CD4-positive, alpha-beta T cell treated with Interleukin-21 for 1 hour (primary cell): Measurements from ENCODE around the gene SETD3.

Source experiments
- DNase-seq: peaks from one replicate; pipeline ENCODE4 v3.0.0-alpha.2; 2020

Gene SETD3

DNA sequence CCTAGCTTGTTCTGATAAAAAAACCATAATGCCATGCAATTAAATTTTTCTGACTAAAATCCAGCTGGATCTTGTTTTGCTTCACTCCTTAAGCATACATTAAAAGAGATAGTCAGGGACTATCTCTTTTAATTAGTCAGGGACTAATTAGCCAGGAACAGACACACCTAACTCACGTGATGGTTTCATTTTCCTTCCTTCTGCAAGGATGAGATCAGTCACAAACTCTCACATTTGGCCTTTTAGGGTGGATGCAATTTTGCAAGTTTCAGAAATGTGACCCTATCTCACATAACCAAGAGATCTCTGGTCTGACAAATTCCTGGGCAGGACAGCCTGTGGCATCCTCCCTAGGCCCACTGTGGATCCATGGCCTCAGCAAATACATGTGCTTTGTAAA, 62.4 kb downstream of the SETD3 start:
- DNase-seq, result no peak

DNA sequence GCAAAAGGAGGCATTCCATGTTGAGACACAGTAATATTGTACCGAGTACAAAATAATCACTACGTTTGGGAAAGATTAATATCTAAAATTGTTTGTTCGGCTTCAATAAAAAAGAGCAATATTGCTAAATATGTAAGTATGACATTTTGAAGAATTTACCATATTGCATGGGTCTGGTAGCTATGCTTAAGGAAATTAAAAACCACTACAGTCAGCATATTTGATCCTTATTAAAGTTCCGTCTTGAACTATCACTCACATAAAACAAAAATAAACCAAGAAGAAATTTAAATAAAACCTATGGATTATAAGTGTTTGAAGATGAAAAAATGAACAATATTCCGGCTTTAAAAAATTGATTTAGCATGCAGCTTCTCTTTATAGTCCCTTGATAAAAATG, 63.8 kb downstream of the SETD3 start:
- no peak for DNase-seq

DNA sequence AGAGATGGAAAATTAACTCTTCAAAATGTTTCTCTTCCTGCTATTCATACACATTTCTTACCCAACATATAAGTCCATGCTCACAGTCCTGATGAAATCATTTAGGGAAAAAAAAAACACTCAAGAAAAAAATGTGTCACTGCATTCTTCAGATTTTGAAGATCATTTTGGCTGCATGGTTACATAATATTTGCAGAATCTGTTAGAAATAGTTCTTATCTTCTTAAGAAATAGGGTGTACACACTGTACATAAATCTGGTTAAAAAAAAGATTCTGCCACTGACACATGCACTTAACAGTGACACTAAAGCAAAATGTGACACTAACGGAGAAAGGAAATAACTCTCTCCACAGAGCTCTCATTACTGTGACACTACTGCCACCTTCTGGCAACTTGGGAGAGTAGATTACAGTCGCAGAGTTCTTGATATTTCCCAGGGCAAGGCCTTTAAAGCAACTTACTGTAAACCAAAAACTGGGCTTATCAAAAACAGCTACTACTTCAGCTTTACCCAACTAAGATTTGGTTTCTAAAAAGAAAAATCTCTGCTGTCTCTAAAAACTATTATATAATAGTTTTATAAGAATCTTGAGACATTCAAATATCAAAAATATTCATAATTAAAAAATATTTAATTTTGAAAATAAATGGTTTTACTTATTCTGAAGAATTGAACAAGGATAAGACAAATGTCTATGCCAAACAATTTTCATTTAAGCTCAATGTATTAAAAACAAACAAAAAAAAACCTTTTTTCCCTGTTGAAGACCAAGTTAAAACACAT, 65.0 kb downstream of the SETD3 start:
- DNase-seq, result peak; percentile 85

DNA sequence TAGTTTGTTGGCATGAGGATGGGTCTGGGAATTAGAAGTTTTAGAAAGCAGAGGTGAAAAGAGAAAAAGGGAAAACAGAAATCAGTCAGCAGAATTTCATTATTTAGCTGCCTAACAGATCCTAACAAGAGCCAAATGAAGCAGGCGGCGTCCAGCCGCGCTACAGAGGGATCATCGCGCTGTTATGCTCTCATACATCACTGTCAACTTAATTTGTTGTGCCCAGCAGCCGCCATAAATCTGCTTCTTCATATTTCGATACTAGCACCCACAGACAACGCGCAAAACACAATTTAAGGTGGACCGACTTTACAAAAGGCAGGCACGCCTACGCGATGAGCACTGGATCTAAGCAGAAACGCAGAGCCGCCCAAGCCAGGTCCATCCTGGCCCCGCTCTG, 66.7 kb downstream of the SETD3 start:
- DNase-seq, result no peak

DNA sequence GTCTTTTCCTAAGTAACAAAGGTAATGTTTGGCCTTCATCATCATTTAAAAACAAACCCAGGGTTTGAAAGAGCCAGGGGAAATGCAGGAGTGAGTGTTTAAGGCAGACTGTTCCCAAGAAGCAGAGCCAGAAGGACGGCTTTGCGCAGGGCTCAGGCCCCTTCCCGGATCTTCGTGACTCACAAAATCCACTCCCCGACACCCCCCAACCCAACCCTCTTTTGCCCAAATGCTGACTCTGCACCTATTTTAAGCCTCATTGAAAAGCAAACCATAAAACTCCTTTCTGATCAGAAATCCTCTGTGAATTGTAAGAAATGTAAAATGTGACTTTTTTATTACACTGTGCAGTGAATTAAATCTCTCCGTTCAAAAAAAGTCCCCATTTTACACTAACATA, 67.5 kb downstream of the SETD3 start:
- DNase-seq, result no peak

DNA sequence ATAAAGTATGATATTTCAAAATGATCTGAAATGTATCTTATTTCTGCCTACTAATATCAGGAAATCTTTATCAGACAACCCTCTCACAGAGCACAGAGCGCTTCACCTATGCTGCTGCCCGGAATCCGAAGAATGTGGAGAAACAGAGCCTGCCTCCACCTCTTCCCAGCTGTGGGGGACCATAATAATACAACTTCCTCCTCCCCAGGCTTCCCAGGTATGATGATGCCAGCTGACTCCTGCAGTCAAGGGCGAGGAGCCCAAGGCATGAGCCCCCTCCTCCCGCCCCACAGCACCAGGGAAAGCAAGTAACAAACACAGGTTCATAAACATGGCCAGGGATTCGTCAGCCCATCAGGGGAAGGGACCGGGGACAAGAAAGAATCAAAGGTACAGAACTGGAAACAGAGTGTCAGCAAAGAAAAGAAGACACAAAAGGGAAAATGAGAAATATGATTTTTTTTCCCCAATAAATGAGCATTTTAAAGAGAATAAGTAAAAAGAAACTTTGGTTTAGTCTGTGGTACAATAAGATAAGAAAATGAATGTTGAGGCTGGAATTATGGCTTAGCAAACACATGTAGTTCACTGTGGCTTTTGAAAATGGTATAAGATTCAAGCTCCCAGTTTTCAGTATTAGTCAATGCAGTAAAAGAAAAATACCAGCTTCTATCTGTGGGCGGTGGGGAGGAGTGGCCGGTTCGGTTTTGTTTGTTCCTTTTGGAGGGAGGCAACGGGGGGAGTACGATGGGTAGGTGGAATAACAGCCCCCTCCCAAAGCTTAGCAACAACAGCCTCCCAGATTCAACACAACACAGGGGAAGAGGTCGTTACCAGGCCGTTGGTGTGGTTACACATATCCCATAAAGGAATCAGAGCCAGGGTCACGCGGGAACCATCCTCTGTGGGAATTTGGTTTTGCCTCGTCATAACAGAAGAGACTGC, 68.3 kb downstream of the SETD3 start:
- no peak for DNase-seq

DNA sequence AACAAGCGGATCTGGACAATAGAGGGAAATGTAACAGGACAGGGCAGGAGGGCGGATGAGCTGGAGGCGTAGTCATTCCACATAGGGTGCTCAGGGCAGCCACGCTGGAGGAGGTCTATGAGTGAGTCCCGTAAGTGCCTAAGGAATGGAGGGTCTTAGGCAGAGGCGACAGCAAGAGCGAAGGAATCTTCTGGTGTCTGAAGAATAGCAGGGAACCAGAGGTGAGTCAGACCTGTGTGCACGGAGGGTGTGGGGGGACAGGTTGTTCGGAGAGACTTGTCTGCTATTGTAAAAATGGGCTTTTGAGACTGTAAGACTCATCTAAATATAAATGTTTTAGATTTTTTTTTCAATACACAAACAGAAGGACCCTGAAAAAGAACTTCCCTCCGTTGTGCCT, 70.6 kb downstream of the SETD3 start:
- no peak for DNase-seq

DNA sequence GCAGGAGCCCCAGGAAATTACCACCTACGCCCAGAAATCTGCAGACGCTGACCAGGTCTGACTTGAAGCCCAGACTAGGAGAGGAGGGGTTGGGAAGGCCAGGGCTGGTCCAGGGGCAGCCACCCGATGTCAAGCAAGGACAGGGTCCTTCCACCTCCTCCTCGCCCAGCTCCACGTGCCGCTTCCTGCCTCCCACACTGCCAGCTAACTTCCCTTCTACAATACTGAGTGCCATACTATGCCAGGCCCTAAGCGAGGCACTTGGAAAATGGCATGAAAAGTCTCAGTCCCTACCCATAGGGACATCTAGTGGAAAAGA, 71.7 kb downstream of the SETD3 start:
- no peak for DNase-seq

DNA sequence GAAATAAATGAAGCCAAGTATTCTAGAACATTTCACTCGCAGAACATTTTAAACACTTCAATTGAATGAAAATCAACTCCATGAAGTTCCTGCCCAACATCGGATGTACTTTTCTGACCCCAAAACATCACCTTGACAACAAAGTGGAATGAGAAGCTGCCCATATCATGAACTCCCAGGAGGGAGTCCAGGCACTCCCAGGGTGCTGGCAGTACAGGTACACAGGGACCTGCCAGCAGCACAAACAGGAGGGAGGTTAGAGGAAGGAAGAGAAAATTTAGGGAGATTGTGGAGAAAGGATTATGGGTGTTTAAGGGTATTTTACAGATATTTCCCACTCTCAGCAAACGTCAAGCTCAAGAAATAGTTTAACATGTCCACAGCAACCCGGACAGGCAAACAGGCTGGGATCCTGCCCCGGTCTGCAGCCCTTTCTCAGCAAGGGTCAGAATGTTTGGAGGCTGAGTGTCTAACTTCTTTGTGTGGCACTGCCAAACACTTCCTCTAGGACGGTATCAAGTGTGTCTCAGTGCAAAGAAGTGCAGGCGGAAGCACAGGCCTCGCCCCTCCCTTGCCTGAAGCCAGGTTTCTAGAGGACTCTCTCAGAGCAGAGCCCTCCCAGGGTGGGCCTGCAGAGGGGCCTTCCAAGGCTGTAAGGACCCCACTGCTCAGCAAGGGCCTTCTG, 72.2 kb downstream of the SETD3 start:
- no peak for DNase-seq

DNA sequence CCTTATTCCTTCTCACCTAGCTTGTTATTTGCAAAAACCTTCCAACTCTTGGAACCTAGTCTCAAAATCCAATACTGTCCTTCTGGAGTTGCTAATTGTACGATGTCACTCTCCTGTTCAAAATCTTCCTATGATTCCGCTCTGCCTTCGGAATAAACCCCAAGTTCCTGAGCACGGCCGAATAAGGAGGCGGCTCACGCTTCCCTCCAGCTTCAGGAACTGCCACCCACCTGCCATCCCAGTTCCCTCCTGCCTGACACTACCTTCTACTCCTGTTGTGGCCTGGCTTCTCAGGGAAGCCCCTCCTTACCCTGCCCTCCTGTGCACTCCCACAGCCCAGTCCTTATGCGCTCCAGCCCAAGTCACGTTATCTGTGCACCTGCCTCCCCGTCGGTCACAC, 73.2 kb downstream of the SETD3 start:
- DNase-seq, result no peak

DNA sequence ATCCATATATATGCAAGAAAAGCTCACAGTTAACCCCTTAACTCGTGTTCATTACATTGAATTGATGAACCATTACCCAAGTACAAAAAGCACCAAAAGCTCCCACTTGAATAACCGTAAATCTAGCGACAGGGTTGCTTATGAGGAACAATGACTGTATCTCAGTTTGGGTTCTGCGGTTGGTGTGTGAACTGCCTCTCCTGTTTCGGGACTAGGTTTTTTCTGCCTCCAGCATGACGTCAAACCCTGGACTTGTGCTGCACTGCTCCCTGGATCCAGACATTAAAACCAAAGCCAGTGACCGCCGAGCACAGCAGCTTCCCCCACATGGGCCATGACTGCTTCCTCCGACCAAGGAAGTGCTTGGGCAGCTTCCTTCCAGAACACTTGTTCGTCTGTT, 77.7 kb downstream of the SETD3 start:
- no peak for DNase-seq

DNA sequence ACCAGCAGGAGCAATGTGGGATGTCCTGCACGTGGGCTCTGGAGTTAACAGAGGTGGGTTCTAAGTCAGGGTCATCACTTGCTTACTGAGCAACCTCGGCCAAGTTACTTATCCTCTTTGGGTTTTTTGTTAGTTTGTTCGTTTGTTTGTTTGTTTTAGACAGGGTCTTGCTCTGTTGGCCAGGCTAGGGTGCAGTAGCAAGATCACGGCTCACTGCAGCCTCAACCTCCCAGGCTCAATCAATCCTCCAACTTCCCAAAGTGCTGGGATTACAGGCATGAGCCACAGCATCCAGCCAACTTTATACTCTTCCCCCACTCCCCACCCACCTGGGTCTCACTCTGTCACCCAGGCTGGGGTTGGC, 78.4 kb downstream of the SETD3 start:
- no peak for DNase-seq

DNA sequence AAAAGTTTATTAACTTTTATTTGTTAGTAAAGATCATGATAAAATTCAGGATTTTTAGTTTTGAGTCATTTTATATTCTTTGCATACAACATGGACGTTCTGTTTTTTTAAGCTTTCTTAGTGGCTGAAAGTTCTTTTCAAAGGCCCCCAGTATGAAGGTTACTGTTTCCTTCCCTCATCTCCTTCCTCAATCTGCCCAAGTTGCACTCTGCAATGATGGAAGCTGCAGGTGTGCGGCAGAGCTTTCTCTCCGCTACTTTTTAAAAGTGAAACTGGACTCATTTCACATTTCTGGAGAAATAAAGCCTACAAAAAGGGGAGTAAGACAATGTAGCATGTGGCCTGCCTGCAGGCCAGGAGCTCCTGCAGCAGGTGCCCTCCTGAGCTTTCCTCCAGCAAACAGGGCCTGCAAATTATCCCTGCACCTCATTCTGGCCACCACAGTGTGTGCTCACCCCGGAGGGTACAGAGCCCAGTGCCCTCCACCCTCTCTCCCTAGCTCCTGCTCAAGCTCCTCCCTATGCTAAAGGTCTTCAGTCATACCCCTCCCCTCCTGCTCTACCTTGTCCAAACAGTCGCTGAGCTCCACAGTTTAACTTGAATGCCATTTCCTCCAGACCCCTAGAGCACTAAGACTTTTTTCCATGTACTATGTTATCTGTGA, 78.9 kb downstream of the SETD3 start:
- DNase-seq, result no peak

DNA sequence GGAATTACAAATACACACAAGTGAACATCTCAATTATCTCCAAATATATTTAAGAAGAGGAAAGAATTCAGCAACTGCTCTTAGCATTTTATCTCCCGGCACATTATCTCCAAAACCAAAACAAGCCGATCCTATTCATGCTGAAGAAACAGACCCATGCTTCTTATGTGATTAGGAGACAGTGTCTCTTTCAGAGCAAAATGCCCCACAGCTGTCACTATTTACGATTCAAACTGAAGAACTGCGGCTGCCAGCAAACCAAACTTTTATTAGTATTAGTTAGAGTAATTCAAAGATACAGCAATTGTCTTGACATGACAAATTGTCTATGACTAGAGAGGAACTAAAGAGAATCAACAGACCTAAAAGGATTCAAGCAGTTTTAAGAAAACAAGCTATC, 79.4 kb downstream of the SETD3 start:
- DNase-seq, result no peak

DNA sequence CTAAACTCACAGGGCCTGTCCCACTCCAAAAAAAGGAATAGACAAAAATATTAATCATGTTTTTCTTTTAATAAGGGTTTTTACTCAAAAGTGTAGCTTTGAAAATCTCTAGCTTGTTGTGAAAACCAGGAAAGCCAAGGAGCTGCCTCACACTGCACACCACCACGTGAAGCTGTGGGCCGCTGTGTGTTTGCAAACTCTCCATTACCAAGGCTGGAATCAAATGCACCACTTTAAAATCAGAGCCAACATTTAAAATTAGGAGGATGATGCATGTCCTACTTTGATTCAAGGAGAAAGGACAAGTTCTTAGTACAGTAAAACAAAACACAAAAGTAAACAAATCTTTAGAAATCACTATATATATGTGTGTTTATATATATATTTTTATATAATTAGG, 83.0 kb downstream of the SETD3 start:
- DNase-seq, result no peak

DNA sequence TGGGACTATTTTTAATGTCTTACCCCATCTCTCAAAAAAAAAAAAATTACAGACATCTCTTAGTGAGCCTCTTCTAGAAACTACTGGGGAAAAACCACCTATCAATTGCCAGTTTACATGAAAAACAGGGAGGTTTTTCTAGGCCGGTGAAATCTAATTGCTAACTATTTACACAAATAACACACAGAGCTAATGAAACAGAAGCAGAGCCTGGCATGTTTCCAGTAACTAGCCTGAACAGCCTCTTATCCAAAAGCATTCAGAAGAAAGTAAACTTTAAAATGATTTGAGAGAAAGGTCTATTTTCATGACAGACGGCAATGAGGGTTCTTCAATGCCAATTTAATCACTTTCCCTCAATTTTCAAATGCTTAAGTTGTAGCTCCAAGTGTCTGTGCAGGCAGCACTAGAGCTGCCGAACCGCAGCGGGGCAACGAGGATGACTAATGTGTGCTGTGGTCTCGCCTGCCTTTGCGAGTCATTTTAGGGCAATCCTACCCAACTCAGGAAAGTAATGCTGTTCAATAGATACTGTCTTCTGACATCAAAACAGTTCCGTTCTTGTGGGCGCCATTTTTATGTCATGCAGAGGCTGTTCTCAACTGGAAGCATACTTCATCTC, 84.6 kb downstream of the SETD3 start:
- peak; percentile 12 for DNase-seq

DNA sequence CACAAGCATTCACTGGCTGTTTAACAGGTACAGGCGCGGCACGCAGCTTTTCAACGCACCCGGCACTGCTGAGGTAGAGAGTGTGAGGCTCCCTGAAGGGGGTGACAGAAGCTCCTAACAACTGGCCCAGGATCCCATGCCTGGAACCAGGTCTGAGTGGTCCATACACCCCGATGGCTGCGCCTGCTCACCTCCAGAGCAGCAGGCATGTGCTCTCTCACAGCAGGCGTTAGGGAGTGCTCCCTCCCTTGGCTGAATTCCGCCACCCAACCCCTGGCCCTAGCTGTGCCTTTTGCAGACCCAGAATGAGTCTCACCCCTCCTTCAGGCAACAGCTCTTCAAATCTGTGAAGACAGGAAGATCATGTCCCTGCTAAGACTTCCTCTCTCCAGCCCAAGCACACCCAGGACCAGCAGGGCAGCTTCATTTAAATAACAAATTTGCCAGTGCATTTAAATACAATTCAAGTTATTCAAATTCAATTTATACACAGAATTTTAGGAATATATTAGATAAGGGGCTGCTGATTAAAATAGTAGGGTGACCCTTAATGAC, 86.0 kb downstream of the SETD3 start:
- DNase-seq, result no peak

DNA sequence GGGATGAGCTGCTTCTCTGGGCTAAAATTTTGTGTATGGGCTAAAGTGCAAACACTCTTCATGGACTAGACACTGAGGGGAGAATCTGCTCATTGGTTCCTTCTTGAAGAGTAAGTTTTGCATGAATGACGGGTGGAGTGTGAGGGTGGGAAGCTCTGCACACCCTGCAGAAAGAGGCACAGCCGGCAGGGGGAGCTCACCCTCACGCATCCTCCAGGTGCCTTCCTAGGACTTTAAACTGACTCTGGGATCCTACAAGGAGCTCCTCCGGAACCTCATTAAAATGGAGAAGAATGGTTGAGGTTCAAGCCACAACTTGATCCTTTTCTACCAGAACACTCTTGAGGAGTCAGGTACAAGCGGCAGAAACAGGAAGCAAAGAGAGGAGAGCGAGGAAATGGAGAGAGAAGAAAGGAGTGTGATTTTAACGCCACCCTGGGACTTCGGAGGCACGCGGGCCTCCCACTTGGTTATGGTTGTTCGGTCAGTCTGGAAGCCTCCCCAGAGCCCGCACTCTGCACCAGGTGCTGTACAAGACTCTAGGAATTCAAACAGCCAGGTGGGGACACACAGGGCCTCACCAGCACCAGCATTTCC, 87.5 kb downstream of the SETD3 start:
- peak; percentile 17 for DNase-seq

DNA sequence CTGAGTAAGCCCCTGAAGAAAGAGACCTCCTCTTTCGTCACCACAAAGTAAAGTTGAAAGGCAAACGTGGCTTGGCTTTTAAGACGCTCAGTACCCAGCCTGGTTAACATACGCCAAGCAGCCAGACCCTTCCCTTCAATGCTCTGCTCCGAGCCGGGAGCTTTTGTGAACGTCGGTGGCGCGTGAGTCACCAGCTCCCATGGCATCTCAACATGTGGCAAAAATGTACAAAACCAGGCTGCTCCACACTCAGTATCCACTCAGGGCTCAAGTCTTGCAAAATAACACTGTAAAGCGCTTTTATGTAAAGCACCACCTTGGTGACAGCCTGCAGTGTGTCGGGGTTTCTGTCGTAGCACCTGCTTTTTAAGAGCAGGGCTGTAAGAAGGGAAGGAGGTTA, 89.0 kb downstream of the SETD3 start:
- DNase-seq, result no peak

DNA sequence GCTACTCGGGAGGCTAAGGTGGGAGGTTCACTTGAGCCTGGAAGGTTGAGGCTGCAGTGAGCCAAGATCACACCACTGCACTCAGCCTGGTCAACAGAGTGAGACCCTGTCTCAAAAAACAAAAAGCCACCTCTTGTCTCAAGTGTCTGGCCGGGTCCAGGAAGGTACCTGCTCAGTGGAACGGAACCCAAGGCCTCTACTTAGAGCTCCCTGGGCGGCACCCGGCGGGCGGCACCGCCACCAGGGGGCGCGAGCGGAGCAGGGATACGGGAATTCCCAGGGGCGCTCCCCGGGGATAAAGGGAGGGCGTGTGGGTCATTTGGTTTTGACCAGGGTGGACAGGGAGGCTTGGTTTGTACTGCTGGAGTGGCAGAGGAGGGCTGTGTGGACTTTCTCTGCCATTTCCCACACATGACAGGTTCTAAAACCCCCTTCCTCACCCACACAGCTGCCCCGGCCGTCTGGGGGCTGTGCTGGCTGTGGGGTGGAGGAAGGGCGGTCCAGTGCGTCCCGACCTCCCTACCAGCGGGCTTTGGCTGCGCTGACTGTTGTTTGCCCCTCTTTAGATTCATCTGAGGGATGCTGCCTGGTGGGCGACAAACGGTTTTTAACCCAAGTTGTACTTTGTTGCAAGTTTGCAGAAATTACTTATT, 91.4 kb downstream of the SETD3 start:
- peak; percentile 17 for DNase-seq

DNA sequence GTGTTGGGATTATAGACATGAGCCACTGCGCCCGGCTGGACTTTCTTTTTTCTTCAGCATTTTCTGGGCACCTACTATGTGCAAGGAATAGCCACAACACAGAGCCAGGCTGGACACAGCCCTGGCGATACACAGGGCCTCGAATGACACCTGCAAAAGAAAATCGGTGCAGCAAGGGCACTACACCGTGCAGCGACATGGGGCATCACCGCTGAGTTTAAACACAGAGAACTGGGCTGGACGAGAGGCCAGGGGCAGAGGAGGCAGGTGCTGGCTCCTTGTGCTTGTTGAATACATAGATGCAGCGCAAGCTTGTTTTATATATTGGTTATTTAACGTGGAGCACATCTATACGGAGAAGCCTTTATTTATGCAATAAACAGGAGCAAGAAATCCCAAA, 92.4 kb downstream of the SETD3 start:
- DNase-seq, result no peak

DNA sequence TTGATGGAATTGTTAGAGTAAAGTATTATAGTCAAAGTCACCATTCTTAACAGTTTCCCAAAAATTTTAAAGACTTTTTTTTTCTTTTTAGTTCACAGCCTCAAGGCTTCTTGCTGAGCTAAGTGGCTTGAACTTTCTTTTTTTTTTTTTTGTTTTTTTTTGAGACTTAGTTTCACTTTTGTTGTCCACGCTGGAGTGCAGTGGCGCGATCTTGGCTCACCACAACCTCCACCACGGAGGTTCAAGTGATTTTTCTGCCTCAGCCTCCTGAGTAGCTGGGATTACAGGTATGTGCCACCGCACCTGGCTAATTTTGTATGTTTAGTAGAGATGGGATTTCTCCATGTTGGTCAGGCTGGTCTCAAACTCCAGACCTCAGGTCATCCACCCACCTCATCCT, 92.8 kb downstream of the SETD3 start:
- DNase-seq, result peak; percentile 4
